Mesenchymal stem cell (in vitro differentiated cells and primary cell): ENCODE results near the gene ARHGAP42.

Source experiments
- DNase-seq: peaks from one replicate; pipeline ENCODE4 v3.0.0-alpha.2; 2013
- H2AFZ ChIP-seq: one replicate; pipeline ENCODE4 v1.6.1; 2013; ENCODE audit warnings: low read depth, mild to moderate bottlenecking, control low read depth, inconsistent platforms, low read length, moderate library complexity
- H2AK5ac ChIP-seq: 2 replicates; pipeline ENCODE4 v1.6.1; 2013; ENCODE audit warnings: low read length, moderate library complexity, mild to moderate bottlenecking, inconsistent platforms; ENCODE audit not compliant: severe bottlenecking
- H2BK120ac ChIP-seq: one replicate; pipeline ENCODE4 v1.6.1; 2013; ENCODE audit warnings: low read depth, mild to moderate bottlenecking, inconsistent platforms, low read length, moderate library complexity
- H2BK12ac ChIP-seq, 2 experiments: one replicate each; pipeline ENCODE4 v1.6.1; 2013; ENCODE audit warnings: inconsistent platforms in 2 of 2, low read length in 2 of 2, mild to moderate bottlenecking in 2 of 2, moderate library complexity in 2 of 2, control low read depth in 1 of 2
- H2BK15ac ChIP-seq: one replicate; pipeline ENCODE4 v1.6.1; 2013; ENCODE audit warnings: mild to moderate bottlenecking, low read depth, inconsistent platforms; ENCODE audit not compliant: poor library complexity, severe bottlenecking
- H2BK5ac ChIP-seq: 2 replicates; pipeline ENCODE4 v1.6.1; 2013; ENCODE audit warnings: low read depth, mild to moderate bottlenecking, low read length, control low read depth, inconsistent platforms; ENCODE audit not compliant: poor library complexity, severe bottlenecking
- H3K14ac ChIP-seq, 2 experiments: one replicate each; pipeline ENCODE4 v1.6.1; 2013; ENCODE audit warnings: inconsistent platforms in 2 of 2, low read length in 2 of 2, control low read depth in 1 of 2, mild to moderate bottlenecking in 1 of 2, moderate library complexity in 1 of 2
- H3K18ac ChIP-seq, 2 experiments: one replicate each; pipeline ENCODE4 v1.6.1; 2013; ENCODE audit warnings: inconsistent platforms in 2 of 2, low read length in 2 of 2, control low read depth in 1 of 2, low read depth in 1 of 2, mild to moderate bottlenecking in 1 of 2
- H3K23ac ChIP-seq, 2 experiments: one replicate each; pipeline ENCODE4 v1.6.1; 2013; ENCODE audit warnings: inconsistent platforms in 2 of 2, low read length in 2 of 2, mild to moderate bottlenecking in 2 of 2, moderate library complexity in 2 of 2, control low read depth in 1 of 2
- H3K27ac ChIP-seq: 2 replicates; pipeline ENCODE4 v1.5.1; 2013; ENCODE audit warnings: mild to moderate bottlenecking, moderate library complexity, low read length, control low read depth, inconsistent platforms; ENCODE audit not compliant: poor library complexity, severe bottlenecking
- H3K27me3 ChIP-seq, 2 experiments: 2 replicates each; pipeline versions ENCODE4 v1.6.1 to v1.7.0; 2013; ENCODE audit warnings: low read length in 2 of 2, mild to moderate bottlenecking in 2 of 2, moderate library complexity in 2 of 2, control low read depth in 1 of 2, inconsistent platforms in 1 of 2; ENCODE audit not compliant: control insufficient read depth in 1 of 2, insufficient read depth in 1 of 2
- H3K36me3 ChIP-seq, 2 experiments: 2 replicates each; pipeline versions ENCODE4 v1.6.1 to v1.7.0; 2013; ENCODE audit warnings: low read length in 2 of 2, control low read depth in 1 of 2, inconsistent platforms in 1 of 2, low read depth in 1 of 2, mild to moderate bottlenecking in 1 of 2; ENCODE audit not compliant: insufficient read depth in 2 of 2, control insufficient read depth in 1 of 2
- H3K4ac ChIP-seq, 2 experiments: one replicate each; pipeline ENCODE4 v1.6.1; 2013; ENCODE audit warnings: inconsistent platforms in 2 of 2, low read length in 2 of 2, mild to moderate bottlenecking in 2 of 2, moderate library complexity in 2 of 2, control low read depth in 1 of 2, low read depth in 1 of 2
- H3K4me1 ChIP-seq: 2 replicates; pipeline ENCODE4 v1.6.1; 2013; ENCODE audit warnings: low read depth, low read length, control low read depth; ENCODE audit not compliant: control insufficient read depth, insufficient read depth
- H3K4me2 ChIP-seq: 2 replicates; pipeline ENCODE4 v1.6.1; 2013; ENCODE audit warnings: low read length, mild to moderate bottlenecking, inconsistent platforms; ENCODE audit not compliant: poor library complexity, severe bottlenecking
- H3K4me3 ChIP-seq, 2 experiments: 2 replicates each; pipeline versions ENCODE4 v1.5.1 to v1.7.0; 2013; ENCODE audit warnings: low read length in 2 of 2, mild to moderate bottlenecking in 2 of 2, control low read depth in 1 of 2, low read depth in 1 of 2; ENCODE audit not compliant: insufficient read depth in 1 of 2
- H3K79me1 ChIP-seq: replicated peaks from 2 replicates; pipeline ENCODE4 v1.6.1; 2013; ENCODE audit warnings: mild to moderate bottlenecking, control low read depth, low read length, inconsistent platforms; ENCODE audit not compliant: poor library complexity, severe bottlenecking
- H3K9ac ChIP-seq: 2 replicates; pipeline ENCODE4 v1.7.0; 2013; ENCODE audit warnings: mild to moderate bottlenecking, low read length, moderate library complexity
- H3K9me3 ChIP-seq: 2 replicates; pipeline ENCODE4 v1.7.0; 2013; ENCODE audit warnings: mild to moderate bottlenecking, low read length; ENCODE audit not compliant: control insufficient read depth
- H4K8ac ChIP-seq: one replicate; pipeline ENCODE4 v1.6.1; 2013; ENCODE audit warnings: inconsistent platforms, mild to moderate bottlenecking, low read length, moderate library complexity
- H4K91ac ChIP-seq: one replicate; pipeline ENCODE4 v1.6.1; 2013; ENCODE audit warnings: mild to moderate bottlenecking, low read length, inconsistent platforms
- WGBS: methylation state at CpG from one replicate; pipeline ENCODE4 v1.1.7; 2013; ENCODE audit warnings: mixed read lengths; 5-methylcytosine and 5-hydroxymethylcytosine counted together

ARHGAP42 gene

DNA sequence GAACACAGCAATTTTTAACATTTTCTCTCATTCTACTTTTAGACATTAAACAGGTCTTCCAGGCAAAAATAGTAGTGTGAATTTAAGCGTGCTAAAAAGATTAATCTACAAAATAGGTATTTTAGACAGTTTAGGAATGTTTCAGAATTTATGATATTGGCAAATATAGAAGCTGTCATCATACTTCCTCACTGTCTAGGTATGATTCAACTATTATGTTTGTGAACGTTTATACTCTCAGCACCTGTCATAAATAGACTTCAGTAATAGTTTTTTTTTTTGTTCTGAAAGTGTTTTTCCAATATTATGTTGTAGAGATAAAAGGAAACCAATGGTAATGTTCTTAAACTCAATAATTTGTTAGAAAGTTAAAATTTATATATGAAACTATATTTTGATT, 103.0 kb downstream of the ARHGAP42 start:
- Histone ChIP-seq H2BK12ac (no peak overlapping the region), H4K91ac (no peak overlapping the region), H3K4me1 (peaks cover 7% of the 10 kb centered on the region), H4K8ac (no peak overlapping the region), H2BK120ac (no peak overlapping the region), H3K4me2 (no peak overlapping the region), H3K14ac (no peak overlapping the region), H3K36me3 (no peaks in the 10 kb centered on the region), H3K9ac (no peak overlapping the region), H3K23ac (no peak overlapping the region), H3K79me1 (peaks cover 13% of the 10 kb centered on the region), H3K27ac (no peak overlapping the region), H2AFZ (no peak overlapping the region), H2BK15ac (no peak overlapping the region), H3K4ac (no peak overlapping the region), H2BK5ac (no peak overlapping the region), H3K27me3 (no peaks in the 10 kb centered on the region), H2AK5ac (no peak overlapping the region), H3K18ac (no peak overlapping the region), H3K4me3 (no peak overlapping the region), H3K9me3 (no peaks in the 10 kb centered on the region)
- no CpG with 5 or more reads among the region's 2 CpGs for WGBS
- no peak for DNase-seq

DNA sequence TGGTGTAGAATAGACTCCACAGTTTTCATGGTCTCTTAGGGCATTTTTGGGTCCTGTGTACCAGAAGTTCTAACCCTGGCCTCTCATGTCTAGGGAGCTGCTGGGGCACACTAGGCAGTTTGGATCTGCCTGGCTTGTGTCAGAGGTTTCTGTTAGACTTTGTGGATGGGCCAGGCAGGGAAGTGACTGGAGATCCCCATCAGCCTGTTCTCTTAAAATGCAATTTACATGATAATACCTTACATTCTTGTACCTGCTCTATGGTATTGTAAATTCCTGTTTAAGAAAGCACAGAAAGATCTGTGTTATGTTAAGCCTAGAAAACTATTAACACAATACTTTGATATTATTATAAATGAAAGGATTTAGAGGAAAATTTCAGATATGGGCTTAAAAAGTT, 104.0 kb downstream of the ARHGAP42 start:
- no peak for DNase-seq
- no peak overlapping the region for H3K23ac ChIP-seq
- H2AK5ac ChIP-seq: peak overlapping the region; percentile 22
- H3K14ac ChIP-seq: no peak overlapping the region
- no peak overlapping the region for H3K9ac ChIP-seq
- no peaks in the 10 kb centered on the region for H3K36me3 ChIP-seq
- H2BK15ac ChIP-seq: no peak overlapping the region
- H2BK12ac ChIP-seq: no peak overlapping the region
- peaks cover 5% of the 10 kb centered on the region for H3K4me1 ChIP-seq
- H3K27me3 ChIP-seq: no peaks in the 10 kb centered on the region
- H3K4me2 ChIP-seq: no peak overlapping the region
- peaks cover 15% of the 10 kb centered on the region for H3K79me1 ChIP-seq
- no peak overlapping the region for H3K27ac ChIP-seq
- H3K4ac ChIP-seq: no peak overlapping the region
- H3K9me3 ChIP-seq: no peaks in the 10 kb centered on the region
- no peak overlapping the region for H2BK5ac ChIP-seq
- no peak overlapping the region for H4K91ac ChIP-seq
- no peak overlapping the region for H4K8ac ChIP-seq
- no peak overlapping the region for H3K4me3 ChIP-seq
- no peak overlapping the region for H2AFZ ChIP-seq
- no peak overlapping the region for H2BK120ac ChIP-seq
- H3K18ac ChIP-seq: no peak overlapping the region

DNA sequence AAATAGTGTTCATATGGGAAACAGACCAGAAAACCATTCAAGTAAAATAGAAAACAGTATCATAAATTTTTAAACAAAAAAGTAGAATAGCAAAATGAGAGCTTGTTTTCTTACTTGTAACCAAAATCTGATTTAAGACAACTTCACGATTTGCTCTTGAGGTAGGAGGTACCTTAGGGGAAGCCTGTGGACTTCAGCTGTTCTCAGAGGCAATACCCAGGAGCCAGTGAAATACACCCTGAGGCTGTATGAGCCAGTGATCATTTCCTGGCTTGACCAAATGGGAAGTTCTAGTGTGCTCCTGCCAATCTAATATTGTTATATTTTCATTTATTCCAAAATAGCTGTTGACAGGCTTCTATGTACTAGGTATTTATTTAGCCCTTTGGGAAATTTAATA, 104.8 kb downstream of the ARHGAP42 start:
- no peak overlapping the region for H4K91ac ChIP-seq
- H3K4me2 ChIP-seq: no peak overlapping the region
- H3K36me3 ChIP-seq: no peaks in the 10 kb centered on the region
- no peak overlapping the region for H2BK12ac ChIP-seq
- H3K4me1 ChIP-seq: peaks cover 5% of the 10 kb centered on the region
- no peak overlapping the region for H4K8ac ChIP-seq
- no peak overlapping the region for H3K27ac ChIP-seq
- H3K14ac ChIP-seq: no peak overlapping the region
- H2AFZ ChIP-seq: no peak overlapping the region
- WGBS: 86% methylated on average over 1 of the region's 1 CpG
- H2BK120ac ChIP-seq: no peak overlapping the region
- H3K9me3 ChIP-seq: no peaks in the 10 kb centered on the region
- no peak overlapping the region for H3K18ac ChIP-seq
- H2BK15ac ChIP-seq: no peak overlapping the region
- no peaks in the 10 kb centered on the region for H3K27me3 ChIP-seq
- no peak for DNase-seq
- no peak overlapping the region for H2BK5ac ChIP-seq
- H2AK5ac ChIP-seq: no peak overlapping the region
- peaks cover 15% of the 10 kb centered on the region for H3K79me1 ChIP-seq
- no peak overlapping the region for H3K4ac ChIP-seq
- H3K9ac ChIP-seq: no peak overlapping the region
- no peak overlapping the region for H3K23ac ChIP-seq
- no peak overlapping the region for H3K4me3 ChIP-seq

DNA sequence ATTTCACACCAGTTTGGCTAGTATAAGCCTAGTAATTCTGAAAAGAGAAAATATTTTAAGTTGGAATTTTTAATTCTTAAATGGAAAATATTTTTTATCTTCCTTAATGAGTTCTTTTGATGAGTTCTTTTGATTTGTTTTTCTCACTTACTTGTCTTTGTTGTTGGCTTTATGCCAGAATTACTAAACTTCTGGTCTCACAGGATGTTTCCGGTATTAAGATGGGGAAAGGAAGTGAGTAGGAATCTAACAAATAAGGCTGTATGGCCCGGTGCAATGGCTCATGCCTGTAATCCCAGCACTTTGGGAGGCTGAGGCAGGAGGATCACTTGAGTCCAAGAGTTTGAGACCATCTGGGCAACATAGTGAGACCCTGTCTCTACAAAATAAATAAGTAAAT, 106.4 kb downstream of the ARHGAP42 start:
- no peak overlapping the region for H3K4me3 ChIP-seq
- WGBS: 63% methylated on average over 2 of the region's 2 CpGs
- H3K36me3 ChIP-seq: no peaks in the 10 kb centered on the region
- no peak overlapping the region for H3K18ac ChIP-seq
- H3K27me3 ChIP-seq: no peaks in the 10 kb centered on the region
- no peak overlapping the region for H2BK120ac ChIP-seq
- H4K8ac ChIP-seq: no peak overlapping the region
- H2AFZ ChIP-seq: no peak overlapping the region
- no peak overlapping the region for H3K4me2 ChIP-seq
- H4K91ac ChIP-seq: no peak overlapping the region
- no peaks in the 10 kb centered on the region for H3K9me3 ChIP-seq
- H3K79me1 ChIP-seq: peaks cover 16% of the 10 kb centered on the region
- no peak overlapping the region for H3K27ac ChIP-seq
- no peak overlapping the region for H2BK12ac ChIP-seq
- DNase-seq: no peak
- no peak overlapping the region for H3K23ac ChIP-seq
- H3K4ac ChIP-seq: no peak overlapping the region
- H3K14ac ChIP-seq: no peak overlapping the region
- no peak overlapping the region for H2BK5ac ChIP-seq
- H3K4me1 ChIP-seq: peaks cover 5% of the 10 kb centered on the region
- H3K9ac ChIP-seq: no peak overlapping the region
- H2AK5ac ChIP-seq: no peak overlapping the region
- no peak overlapping the region for H2BK15ac ChIP-seq
